Tongue (tissue), 2 donors: ENCODE measurements around the gene TMEM120A. TPM values are rescaled to one million over a fixed set of nuclear protein-coding genes. Genes with fewer than 3 reads are reported as not detected.
A peak's percentile ranks its signal among the peaks of the same experiment; 100 is the strongest.
"Not testable (repeated sequence)": the region's sequence is repeated elsewhere in the genome, so short reads cannot be mapped to it uniquely, and the experiment has no call there.

ENCODE experiments used
- DNase-seq: peaks from one replicate; pipeline ENCODE4 v3.0.0-alpha.2; 2015
- total RNA-seq: library from RNA; depleted of rRNA; stranded (reverse); fragments of >200 nt; gene quantifications from one replicate; pipeline ENCODE4 v1.2.3, GENCODE V29; 2014

TMEM120A gene
- total RNA-seq, result 20.0 TPM

- peak; percentile 97 for DNase-seq
These were observed at the start of gene TMEM120A for GRCh38 chr7:75994388-75995051. Gene TMEM120A, minus strand, starts transcription at chr7:75994595. Its CDS starts 25 bp downstream, at chr7:75994570.

GRCh38 chr7:76040126-76040525 is 45.7 kb upstream of the TMEM120A start:
- DNase-seq, result no peak

- no peak for DNase-seq
These were observed 42.9 kb upstream of the TMEM120A start for GRCh38 chr7:76037310-76037709.

- no peak for DNase-seq
These were observed 37.6 kb upstream of the TMEM120A start for GRCh38 chr7:76031964-76032363.

GRCh38 chr7:76029682-76030081 is 35.3 kb upstream of the TMEM120A start:
- DNase-seq, result not testable (repeated sequence)

GRCh38 chr7:76023002-76023401 is 28.6 kb upstream of the TMEM120A start:
- DNase-seq, result no peak

GRCh38 chr7:76022026-76022780 is 27.8 kb upstream of the TMEM120A start:
- no peak for DNase-seq

- peak; percentile 87 for DNase-seq
These were observed 25.8 kb upstream of the TMEM120A start for GRCh38 chr7:76020031-76020714.

- DNase-seq, result not testable (repeated sequence)
These were observed 24.1 kb upstream of the TMEM120A start for GRCh38 chr7:76018520-76018919.

GRCh38 chr7:76016191-76016947 is 22.0 kb upstream of the TMEM120A start:
- DNase-seq, result no peak

- DNase-seq, result peak; percentile 92
These were observed 17.1 kb upstream of the TMEM120A start for GRCh38 chr7:76011442-76011861.

- peak; percentile 41 for DNase-seq
These were observed 15.5 kb upstream of the TMEM120A start for GRCh38 chr7:76009672-76010600.

GRCh38 chr7:76008156-76008687 is 13.8 kb upstream of the TMEM120A start:
- DNase-seq, result no peak

- DNase-seq, result not testable (repeated sequence)
These were observed 10.6 kb upstream of the TMEM120A start for GRCh38 chr7:76005004-76005403.

GRCh38 chr7:76003351-76003750 is 9.0 kb upstream of the TMEM120A start:
- DNase-seq, result no peak

GRCh38 chr7:76002822-76003221 is 8.4 kb upstream of the TMEM120A start:
- no peak for DNase-seq

GRCh38 chr7:76002139-76002538 is 7.7 kb upstream of the TMEM120A start:
- no peak for DNase-seq

- no peak for DNase-seq
These were observed 6.2 kb upstream of the TMEM120A start for GRCh38 chr7:76000566-76000965.

GRCh38 chr7:75998038-75998437 is 3.6 kb upstream of the TMEM120A start:
- DNase-seq, result no peak

- DNase-seq, result no peak
These were observed 2.1 kb upstream of the TMEM120A start for GRCh38 chr7:75996476-75996875.

GRCh38 chr7:75995996-75996395 is 1.6 kb upstream of the TMEM120A start:
- no peak for DNase-seq
